BJ (cell line): ENCODE data around the gene LYPD3. TPM values are rescaled to one million over a fixed set of nuclear protein-coding genes. Genes with fewer than 3 reads are reported as not detected.

Experiments
- CTCF ChIA-PET: fragments of 350-600 bp; formaldehyde crosslinking; extraction: SDS; loops from one replicate; lab custom pipeline; 2021; ENCODE audit warnings: antibody characterized with exemption, inconsistent platforms; lab: Yijun Ruan, JAX
- POLR2A ChIA-PET: fragments of 300-600 bp; sonication (Branson Sonifier 250); formaldehyde crosslinking; extraction: SDS; loops from one replicate; lab custom pipeline; 2021; ENCODE audit warnings: antibody characterized with exemption; lab: Charles Lee
- DNase-seq: peaks from one replicate; pipeline ENCODE4 v3.0.0-alpha.2; 2011; ENCODE audit warnings: low read depth
- H3K27me3 ChIP-seq: 2 replicates; pipeline ENCODE4 v1.6.0; 2011; ENCODE audit warnings: low read length; ENCODE audit not compliant: control insufficient read depth, insufficient read depth
- H3K36me3 ChIP-seq: 2 replicates; pipeline ENCODE4 v1.5.1; 2011; ENCODE audit warnings: low read length; ENCODE audit not compliant: control insufficient read depth, insufficient read depth
- H3K4me3 ChIP-seq: 2 replicates; pipeline ENCODE4 v1.5.1; 2011; ENCODE audit warnings: low read depth, mild to moderate bottlenecking, control low read depth, low read length
- CTCF ChIP-seq: IDR thresholded peaks from 2 replicates; pipeline ENCODE4 v1.5.1; 2011; ENCODE audit warnings: low read depth, mild to moderate bottlenecking, control low read depth, inconsistent platforms, low read length, moderate library complexity; ENCODE audit not compliant: insufficient read depth
- polyA plus RNA-seq: library from polyadenylated mRNA; depleted of rRNA; stranded (reverse); fragments of >200 nt; gene quantifications from 2 replicates; pipeline ENCODE4 v1.2.3, GENCODE V29; 2011

The LYPD3 gene
- polyA plus RNA-seq, 1 experiment, result 0.70 TPM

DNA sequence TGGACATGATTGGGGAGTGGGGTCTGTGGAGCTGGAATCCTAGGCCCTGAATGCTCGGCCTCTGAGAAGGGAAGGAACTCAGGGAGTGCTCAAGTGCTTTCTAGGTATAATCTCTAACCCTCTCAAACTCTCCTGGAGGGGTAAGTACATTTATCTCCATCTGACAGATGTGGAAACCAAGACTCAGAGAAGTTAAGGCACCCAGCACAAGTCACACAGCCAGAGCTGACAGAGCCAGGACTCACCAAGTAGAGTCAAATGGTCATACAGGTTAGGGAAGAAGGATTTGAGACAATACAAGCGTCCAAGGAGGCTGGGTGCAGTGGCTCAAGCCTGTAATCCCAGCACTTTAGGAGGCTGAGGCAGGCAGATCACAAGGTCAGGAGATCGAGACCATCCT, 12.9 kb upstream of the LYPD3 start:
- POLR2A ChIA-PET, result interaction anchor here (0.7 kb wide), 1 partner anchor 573 kb away, joined by 4 read pairs; no protein-coding TSS in a partner anchor
- Histone ChIP-seq H3K27me3 (no peaks in the 10 kb centered on the region), H3K36me3 (0 out of 2 replicates have a peak, but pooled peaks cover 1% of the 10 kb centered on the region), H3K4me3 (no peak overlapping the region)
- DNase-seq, result no peak
- CTCF ChIA-PET, result no interaction called here
- no peak for TF ChIP-seq CTCF

DNA sequence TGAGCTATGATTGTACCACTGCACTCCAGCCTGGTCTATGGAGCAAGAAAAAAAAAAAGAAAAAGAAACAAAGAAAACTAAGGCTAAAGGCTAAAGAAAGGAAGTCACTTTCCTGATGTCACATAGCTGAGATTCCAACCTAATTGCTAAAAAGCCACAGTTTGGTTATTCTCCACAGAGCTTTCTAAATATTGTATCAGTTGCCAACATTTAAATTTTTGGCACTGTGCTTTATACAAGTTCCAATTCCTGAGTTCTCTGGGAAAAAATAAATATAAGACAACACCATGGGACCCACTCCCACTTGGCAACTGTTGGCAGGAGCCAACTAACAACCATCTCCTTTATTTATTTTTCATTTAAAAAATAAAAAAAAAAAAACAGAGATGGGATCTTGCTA, 11.2 kb upstream of the LYPD3 start:
- Histone ChIP-seq H3K36me3 (0 out of 2 replicates have a peak, but pooled peaks cover 1% of the 10 kb centered on the region), H3K4me3 (no peak overlapping the region), H3K27me3 (no peaks in the 10 kb centered on the region)
- DNase-seq, result peak; percentile 79
- no peak for TF ChIP-seq CTCF
- ChIA-PET POLR2A (interaction anchor here (0.7 kb wide), 1 partner anchor 34 kb away, joined by 3 read pairs; no protein-coding TSS in a partner anchor), CTCF (interaction anchor here (0.8 kb wide), 1 partner anchor 19 kb away, joined by 3 read pairs; no protein-coding TSS in a partner anchor)

- H3K4me3 ChIP-seq, result no peak overlapping the region; the same call in 1 of the 2 replicates
- POLR2A ChIA-PET, result no interaction called here
- no peak for TF ChIP-seq CTCF
- no peaks in the 10 kb centered on the region for H3K36me3 ChIP-seq
- DNase-seq, result peak; percentile 53
- CTCF ChIA-PET, result interaction anchor here (0.8 to 1.2 kb wide), 2 partner anchors 18 to 29 kb away, joined by 3 read pairs; no protein-coding TSS in a partner anchor
- no peaks in the 10 kb centered on the region for H3K27me3 ChIP-seq
Measured at GRCh38 chr19:43474986-43475705, 9.7 kb upstream of the LYPD3 start.

- ChIA-PET POLR2A (no interaction called here), CTCF (interaction anchor here (0.6 to 1.2 kb wide), 3 partner anchors 17 to 162 kb away, joined by 3 to 4 read pairs (median 3); no protein-coding TSS in a partner anchor)
Measured at GRCh38 chr19:43474487-43474886, 9.1 kb upstream of the LYPD3 start.

More at GRCh38 chr19:43474487-43474886, 9.1 kb upstream of the LYPD3 start:
- Histone ChIP-seq H3K4me3 (no peak overlapping the region), H3K27me3 (no peaks in the 10 kb centered on the region), H3K36me3 (no peaks in the 10 kb centered on the region)
- no peak for TF ChIP-seq CTCF
- DNase-seq, result no peak
